ENCODE measurements around the gene RINT1. TPM values are rescaled to one million over a fixed set of nuclear protein-coding genes. Genes with fewer than 3 reads are reported as not detected.
"Not testable (repeated sequence)": the region's sequence is repeated elsewhere in the genome, so short reads cannot be mapped to it uniquely, and the experiment has no call there.

Gene RINT1
- 10 to 100 TPM; 20.2 to 25.1 (median 24.7) TPM for polyA plus RNA-seq (ENCODE audit: insufficient read length in 4 of 4)

DNA sequence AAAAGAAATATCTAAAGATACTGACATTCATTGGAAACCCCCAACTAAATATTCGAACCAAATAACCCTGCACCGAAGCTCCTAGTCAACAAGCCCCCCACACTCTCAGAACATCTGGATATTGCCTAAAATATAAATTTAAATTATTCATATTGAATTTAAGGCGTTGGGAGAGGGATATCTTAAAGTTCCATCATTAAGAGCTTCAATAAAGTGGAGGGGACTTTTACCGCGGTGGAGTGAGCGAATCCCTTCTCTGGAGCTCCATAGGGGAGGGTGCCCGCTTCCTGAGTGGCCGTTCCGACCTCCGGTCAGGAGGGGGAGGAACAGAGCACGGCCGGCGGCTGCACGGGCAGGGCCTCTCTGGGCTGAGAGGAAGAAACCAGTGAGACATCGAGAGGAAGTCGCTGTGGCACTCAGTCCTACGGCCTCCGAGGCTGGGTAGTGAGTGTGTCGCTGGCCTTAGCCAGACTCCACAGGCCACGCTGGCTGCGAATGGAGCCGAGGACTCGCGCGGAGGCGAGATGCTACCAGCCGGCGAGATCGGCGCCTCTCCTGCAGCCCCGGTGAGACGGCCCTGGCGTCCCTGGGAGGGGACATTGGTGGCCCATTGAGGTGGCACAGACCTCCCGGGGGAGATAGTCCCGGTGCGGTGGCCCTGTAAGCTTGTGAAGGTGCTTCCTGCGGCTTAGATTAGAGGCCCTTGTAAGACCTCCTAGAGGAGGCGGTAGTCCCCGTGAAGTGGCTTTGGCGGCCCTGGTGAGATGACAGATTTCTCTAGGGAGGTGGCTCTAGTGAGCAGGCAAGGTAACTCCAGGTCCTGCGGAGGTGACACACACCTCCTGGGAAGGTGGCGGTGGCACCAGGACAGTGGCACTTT is at the start of gene RINT1:
RINT1 (plus strand) TSS at position 410 of the 880 bp plus-strand sequence; CDS start at position 525, 115 bp downstream.
- peak; percentile 74 to 83 (median 81) for DNase-seq (ENCODE audit: low read depth in 4 of 4, low spot score in 3 of 4)

GRCh38 chr7:105487579-105488571 is 44.1 kb upstream of the RINT1 start:
- peak in 2 of 4 donors; percentile 7 to 28 for DNase-seq (ENCODE audit: low read depth in 4 of 4, low spot score in 3 of 4)

- no peak for DNase-seq (ENCODE audit: low read depth in 4 of 4, low spot score in 3 of 4)
These were observed 42.6 kb upstream of the RINT1 start for GRCh38 chr7:105489409-105489808.

GRCh38 chr7:105493196-105493922 is 38.6 kb upstream of the RINT1 start:
- DNase-seq (ENCODE audit: low read depth in 4 of 4, low spot score in 3 of 4) = no peak

DNA sequence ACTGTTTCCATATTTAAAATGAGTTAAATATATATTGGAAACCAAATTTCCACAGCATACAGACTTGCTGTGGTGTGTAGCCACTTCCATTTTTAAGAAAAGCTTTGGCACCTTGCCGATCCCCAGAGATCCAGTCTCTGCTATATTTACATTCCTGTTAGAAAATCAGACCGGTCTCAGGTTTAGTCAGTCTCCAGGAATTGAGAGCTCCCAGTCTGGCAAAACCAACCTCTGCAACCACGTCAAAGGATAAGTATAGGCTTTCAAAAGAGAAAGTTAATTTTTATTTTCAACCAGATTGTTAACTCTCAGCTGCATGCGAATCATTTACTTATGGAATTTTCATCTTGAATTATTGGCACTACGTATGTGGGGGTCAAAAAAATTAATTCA is 38.1 kb upstream of the RINT1 start:
- no peak for DNase-seq (ENCODE audit: low read depth in 4 of 4, low spot score in 3 of 4)

GRCh38 chr7:105496521-105496920 is 35.5 kb upstream of the RINT1 start:
- DNase-seq (ENCODE audit: low read depth in 4 of 4, low spot score in 3 of 4) = no peak

- no peak for DNase-seq (ENCODE audit: low read depth in 4 of 4, low spot score in 3 of 4)
These were observed 35.0 kb upstream of the RINT1 start for GRCh38 chr7:105497016-105497415.

- no peak for DNase-seq (ENCODE audit: low read depth in 4 of 4, low spot score in 3 of 4)
These were observed 29.8 kb upstream of the RINT1 start for GRCh38 chr7:105502173-105502572.

DNA sequence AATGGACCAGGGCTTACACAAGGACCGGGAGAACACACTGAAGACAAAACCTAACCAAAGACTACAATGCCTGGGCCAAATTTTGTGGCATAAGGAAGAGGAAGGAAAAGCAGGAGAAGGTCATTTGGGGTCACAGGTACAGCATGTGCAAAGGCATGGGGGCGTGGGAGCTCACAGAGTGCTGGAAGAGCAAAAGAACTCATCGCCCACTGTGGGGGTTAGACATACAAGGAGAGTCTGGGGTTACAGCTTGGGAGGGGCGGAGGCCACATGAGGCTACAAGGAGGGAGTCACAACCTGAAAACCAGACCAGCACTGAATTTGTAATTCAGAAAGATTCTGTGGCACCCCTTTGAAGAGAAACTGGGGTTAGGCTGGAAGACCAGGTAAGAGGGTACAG is 19.6 kb upstream of the RINT1 start:
- no peak for DNase-seq (ENCODE audit: low read depth in 4 of 4, low spot score in 3 of 4)

DNA sequence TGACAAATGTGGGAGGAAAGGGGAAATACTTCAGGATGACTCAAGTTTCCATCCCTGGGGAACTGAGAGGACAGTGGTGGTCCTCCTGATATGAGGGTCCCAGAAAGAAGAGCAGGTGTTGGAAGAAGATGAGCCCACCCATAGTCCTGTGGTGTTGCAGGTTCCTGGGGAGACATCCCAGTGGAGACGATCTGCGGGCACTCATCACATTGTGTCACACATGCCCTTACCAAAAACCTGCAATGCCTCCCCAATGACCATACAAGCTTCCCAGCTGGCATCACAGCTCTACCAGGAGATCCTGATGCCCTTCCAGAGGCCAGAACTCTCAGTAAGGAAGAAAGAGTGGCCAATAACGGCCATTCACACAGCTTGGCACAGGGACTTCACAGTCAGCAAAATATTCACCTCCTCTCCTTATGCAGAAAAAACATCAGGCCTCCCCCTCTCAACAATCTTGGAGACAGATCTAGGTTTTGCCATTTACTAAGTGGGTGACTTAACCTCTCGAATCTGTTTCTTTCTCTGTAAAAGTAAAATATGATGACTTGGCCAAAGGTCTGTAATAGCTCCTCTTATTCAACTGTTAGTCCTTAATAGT is 19.0 kb upstream of the RINT1 start:
- DNase-seq (ENCODE audit: low read depth in 4 of 4, low spot score in 3 of 4) = no peak

- DNase-seq (ENCODE audit: low read depth in 4 of 4, low spot score in 3 of 4) = not testable (repeated sequence)
These were observed 16.4 kb upstream of the RINT1 start for GRCh38 chr7:105515610-105516009.

DNA sequence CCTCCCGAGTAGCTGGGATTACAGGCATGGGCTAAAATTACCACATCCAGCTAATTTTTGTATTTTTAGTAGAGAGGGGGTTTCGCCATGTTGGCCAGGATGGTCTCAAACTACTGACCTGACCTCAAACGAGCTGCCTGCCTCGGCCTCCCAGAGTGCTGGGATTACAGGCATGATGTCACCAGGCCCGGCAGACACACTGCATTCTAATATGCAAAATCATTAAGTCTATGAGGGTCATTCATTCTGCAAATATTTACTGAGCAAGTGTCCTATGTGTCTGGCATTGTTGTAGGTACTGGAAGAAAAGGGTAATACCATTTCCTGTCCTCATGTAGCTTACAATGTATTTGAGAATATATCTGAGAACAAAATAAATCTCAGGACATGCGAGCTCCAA is 12.6 kb upstream of the RINT1 start:
- DNase-seq (ENCODE audit: low read depth in 4 of 4, low spot score in 3 of 4) = no peak

DNA sequence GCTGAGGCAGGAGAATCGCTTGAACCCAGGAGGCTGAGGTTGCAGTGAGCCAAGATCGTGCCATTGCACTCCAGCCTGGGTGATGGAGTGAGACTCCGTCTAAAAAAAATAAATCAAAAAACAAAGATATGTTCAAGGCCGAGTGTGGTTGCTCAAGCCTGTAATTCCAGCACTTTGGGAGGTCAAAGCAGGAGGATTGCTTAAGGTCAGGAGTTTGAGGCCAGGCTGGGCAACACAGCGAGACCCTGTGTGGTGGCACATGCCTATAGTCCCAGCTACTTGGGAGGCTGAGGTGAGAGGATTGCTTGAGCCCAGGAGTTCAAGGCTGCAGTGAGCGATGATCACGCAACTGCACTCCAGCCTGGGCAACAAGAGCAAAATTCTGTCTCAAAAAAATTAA is 11.4 kb upstream of the RINT1 start:
- DNase-seq (ENCODE audit: low read depth in 4 of 4, low spot score in 3 of 4) = not testable (repeated sequence)

DNA sequence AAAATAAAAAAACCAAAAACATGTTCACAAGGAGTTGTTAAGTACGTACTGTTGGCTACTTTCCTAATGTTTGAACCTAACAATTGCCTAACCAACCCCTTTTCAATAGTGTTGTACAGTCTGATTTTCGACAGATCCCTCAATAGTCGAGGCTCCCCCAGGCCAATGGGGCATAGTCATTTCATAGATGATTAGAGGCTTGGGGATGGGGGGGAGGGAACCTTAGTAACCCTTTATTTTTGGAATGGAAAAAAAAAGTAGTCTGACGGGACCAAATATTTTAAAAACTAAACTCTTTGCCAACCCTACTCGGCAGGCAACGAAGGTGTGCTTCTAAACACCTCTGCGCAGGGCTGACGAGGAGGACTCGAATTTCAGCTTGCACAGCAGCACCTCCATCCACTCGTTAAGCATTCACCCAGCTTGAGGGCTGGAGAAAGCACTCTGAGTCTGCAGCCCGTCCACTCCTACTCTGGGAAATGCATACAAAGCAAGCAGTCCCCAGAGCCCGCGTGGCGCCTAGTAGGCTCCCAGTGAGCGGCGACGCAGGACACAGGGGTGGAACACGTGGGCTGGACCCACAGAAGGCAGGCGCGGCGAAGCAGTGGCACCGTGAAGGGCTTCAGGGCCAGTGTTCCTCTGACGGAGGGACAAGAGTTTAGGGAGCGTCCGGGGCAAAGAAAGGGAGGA is 10.8 kb upstream of the RINT1 start:
- DNase-seq (ENCODE audit: low read depth in 4 of 4, low spot score in 3 of 4) = peak; percentile 43 to 65 (median 49)

DNA sequence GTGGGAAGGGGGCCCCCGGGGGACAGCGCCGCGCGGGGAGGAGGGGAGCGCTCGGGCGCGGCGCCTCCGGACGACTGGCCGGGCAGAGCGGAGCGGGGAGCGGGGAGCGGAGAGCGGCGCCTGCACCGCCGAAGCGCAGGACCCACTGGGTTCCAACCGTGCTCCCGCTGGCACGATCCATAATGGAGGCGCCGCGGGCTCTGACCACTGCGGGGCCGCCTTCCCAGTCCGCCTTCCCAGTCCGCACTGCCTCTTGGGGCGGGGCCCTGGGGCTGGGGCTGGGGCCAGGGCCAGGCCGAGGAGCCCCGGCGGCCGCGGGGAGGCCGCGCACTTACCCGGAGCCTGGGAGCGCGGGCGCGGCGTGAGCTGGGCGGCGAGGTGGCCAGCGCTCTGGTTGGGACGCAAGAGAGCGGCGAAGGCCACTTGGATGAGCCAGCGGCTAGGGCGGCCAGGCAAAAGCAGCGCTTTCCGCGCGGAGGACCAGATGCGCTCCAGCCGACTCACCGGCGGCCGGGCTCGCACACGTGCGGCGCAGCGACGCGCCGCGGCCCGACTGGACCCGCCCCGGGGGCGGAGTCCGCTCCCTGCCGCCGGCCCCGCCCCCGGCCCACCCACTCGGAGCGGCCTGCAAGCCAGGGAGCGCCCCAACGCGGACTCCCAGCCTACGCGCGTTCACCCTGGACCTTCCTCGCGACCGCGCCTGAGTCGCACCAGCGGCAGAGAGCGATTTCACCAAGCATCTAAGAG is 10.1 kb upstream of the RINT1 start, which contains the start of gene PUS7:
PUS7 (minus strand) TSS at position 555 of the 747 bp plus-strand sequence. CDS start 13,759 bp downstream, outside the sequence.
- DNase-seq (ENCODE audit: low read depth in 4 of 4, low spot score in 3 of 4) = peak; percentile 78 to 83 (median 81)

GRCh38 chr7:105524423-105524822 is 7.6 kb upstream of the RINT1 start:
- not testable (repeated sequence) for DNase-seq (ENCODE audit: low read depth in 4 of 4, low spot score in 3 of 4)

- no peak for DNase-seq (ENCODE audit: low read depth in 4 of 4, low spot score in 3 of 4)
These were observed 7.2 kb upstream of the RINT1 start for GRCh38 chr7:105524840-105525239.

DNA sequence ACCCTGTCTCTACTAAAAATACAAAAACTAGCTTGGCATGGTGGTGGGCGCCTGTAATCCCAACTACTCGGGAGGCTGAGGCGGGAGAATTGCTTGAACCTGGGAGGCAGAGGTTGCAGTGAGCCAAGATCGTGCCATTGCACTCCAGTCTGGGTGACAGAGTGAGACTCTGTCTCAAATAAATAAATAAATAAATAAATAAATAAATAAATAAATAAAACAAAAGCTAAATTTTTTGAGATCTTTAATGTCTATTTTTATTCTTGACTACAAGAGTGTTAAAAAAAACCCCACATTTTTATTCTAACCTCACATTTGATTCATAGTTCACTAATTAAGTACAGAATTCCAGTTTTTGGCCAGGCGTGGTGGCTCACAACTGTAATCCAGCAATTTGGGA is 4.3 kb upstream of the RINT1 start:
- not testable (repeated sequence) for DNase-seq (ENCODE audit: low read depth in 4 of 4, low spot score in 3 of 4)

DNA sequence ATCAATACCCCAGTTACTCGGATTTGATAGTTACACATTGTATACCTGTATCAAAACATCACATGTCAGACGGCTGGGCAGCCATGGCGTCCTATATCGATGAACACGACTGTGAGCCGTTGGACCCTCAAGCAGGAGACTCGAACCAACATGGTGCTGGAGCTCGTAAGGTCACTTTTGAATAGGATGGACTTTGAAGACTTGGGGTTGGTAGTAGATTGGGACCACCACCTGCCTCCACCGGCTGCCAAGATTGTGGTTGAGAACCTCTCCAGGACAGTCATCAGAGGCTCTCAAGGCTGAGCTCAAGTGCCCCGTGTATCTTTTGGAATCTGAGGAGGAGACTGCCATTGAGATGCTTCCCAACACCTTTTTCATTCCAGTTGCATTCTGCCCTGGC is 1.9 kb upstream of the RINT1 start:
- DNase-seq (ENCODE audit: low read depth in 4 of 4, low spot score in 3 of 4) = no peak
